Measurements from ENCODE around the gene EMB.
"Not testable (repeated sequence)": the region's sequence is repeated elsewhere in the genome, so short reads cannot be mapped to it uniquely, and the experiment has no call there.

The EMB gene, protein sequence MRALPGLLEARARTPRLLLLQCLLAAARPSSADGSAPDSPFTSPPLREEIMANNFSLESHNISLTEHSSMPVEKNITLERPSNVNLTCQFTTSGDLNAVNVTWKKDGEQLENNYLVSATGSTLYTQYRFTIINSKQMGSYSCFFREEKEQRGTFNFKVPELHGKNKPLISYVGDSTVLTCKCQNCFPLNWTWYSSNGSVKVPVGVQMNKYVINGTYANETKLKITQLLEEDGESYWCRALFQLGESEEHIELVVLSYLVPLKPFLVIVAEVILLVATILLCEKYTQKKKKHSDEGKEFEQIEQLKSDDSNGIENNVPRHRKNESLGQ

DNA sequence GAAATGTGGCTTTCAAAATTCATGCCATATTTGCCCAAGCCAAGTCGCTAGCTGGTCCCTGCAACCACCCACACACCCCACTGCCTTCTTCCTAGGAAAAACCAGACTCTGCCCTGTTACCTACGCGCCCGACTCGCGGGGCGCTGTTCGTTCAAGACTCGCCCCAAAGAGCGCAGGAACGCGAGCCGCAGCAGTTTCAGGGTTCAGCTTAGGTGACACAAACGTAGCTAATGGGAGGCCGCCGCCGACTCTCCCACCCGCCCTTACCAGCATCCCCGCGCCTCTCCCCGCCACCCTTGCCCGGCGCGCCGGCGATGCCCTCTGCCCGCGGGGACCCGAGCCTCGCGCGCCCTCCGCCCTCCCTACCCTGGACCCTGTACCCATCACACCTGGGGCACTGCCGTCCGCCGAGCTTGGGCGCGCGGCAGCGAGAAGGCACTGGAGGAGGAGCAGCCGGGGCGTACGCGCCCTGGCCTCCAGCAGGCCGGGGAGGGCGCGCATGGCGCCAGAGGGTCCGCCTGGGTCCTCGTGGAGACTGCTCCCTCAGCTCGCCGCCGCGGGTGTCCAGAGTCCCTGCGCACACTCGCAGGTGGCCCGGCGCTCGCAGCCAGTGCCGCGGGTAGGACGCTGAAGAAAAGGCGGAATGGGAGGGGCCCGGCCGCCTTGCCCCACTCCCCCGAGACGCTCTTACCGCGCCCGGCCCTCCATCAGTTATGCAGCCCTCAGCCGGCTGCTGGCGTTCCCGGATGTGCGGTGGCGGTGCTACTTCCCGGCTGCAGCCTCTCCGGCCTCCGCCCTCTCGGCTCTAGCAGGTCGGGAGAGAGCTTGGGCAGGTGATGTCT, at the start of gene EMB:
Gene EMB (minus strand): TSS at position 638 of the 842 bp plus-strand sequence. CDS start 137 bp downstream, at position 501.
- peak within 1 kb of the TSS; percentile 76 for H3K4me3 ChIP-seq
- TF ChIP-seq, protein P1, sequence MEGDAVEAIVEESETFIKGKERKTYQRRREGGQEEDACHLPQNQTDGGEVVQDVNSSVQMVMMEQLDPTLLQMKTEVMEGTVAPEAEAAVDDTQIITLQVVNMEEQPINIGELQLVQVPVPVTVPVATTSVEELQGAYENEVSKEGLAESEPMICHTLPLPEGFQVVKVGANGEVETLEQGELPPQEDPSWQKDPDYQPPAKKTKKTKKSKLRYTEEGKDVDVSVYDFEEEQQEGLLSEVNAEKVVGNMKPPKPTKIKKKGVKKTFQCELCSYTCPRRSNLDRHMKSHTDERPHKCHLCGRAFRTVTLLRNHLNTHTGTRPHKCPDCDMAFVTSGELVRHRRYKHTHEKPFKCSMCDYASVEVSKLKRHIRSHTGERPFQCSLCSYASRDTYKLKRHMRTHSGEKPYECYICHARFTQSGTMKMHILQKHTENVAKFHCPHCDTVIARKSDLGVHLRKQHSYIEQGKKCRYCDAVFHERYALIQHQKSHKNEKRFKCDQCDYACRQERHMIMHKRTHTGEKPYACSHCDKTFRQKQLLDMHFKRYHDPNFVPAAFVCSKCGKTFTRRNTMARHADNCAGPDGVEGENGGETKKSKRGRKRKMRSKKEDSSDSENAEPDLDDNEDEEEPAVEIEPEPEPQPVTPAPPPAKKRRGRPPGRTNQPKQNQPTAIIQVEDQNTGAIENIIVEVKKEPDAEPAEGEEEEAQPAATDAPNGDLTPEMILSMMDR (IDR thresholded peaks at IDR 0.05) = no peak
- DNase-seq (ENCODE audit: low spot score) = no peak
- peak within 1 kb of the TSS; percentile 25 to 68 for H3K27ac ChIP-seq

DNA sequence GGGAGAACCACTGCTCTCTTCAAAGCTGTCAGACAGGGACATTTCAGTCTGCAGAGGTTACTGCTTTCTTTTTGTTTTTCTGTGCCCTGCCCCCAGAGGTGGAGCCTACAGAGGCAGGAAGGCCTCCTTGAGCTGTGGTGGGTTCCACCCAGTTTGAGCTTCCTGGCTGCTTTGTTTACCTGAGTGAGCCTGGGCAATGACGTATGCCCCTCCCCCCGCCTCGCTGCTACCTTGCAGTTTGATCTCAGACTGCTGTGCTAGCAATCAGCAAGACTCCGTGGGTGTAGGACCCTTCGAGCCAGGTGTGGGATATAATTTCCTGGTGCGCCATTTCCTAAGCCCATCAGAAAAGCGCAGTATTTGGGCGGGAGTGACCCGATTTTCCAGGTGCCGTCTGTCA, 48.4 kb upstream of the EMB start:
- not testable (repeated sequence) for H3K4me3 ChIP-seq; H3K27ac ChIP-seq; DNase-seq (ENCODE audit: low spot score)

DNA sequence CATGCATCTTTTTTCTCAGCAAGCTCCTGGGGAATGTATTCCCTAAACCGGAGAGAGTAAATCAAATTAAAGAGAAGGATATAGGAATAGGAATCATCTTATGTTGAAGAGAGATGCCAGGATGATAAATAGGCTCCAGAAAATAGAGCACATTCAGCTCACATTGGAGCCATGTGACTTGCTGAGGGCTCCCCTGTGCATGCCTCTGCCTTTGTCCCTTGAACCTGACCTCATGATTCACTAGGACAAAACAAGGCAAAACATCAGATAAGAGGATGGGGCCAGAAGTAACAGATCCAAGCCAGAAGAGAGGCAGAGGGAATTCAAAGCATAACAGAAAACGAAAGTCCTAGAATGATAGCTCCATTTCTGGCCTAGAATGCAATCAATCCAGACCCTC, 37.7 kb upstream of the EMB start:
- DNase-seq (ENCODE audit: low spot score); H3K4me3 ChIP-seq; H3K27ac ChIP-seq: not testable (repeated sequence)

DNA sequence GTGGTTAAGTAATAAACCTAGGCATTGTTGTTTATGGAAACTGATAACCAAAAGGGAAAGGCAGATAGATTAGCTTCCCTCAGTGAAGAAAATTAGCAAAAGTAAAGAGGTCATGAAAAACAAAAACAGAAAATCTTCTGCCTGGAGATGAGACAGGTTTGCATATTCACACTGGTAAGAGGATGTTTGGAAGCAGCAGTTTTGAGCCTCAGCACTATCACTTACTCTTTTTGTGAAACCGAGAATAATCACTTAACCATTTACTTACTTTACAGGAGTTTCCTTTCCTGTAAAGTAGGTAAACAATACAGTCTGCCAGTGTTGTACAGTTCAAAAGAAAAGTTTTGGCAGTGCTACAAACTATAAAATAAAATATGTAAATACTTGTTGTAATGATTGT, 35.5 kb upstream of the EMB start:
- DNase-seq (ENCODE audit: low spot score) = no peak
- Histone ChIP-seq H3K4me3 (no peak overlapping the region), H3K27ac (no peak overlapping the region)
- TF ChIP-seq, protein P1 (IDR thresholded peaks at IDR 0.05) = no peak

DNA sequence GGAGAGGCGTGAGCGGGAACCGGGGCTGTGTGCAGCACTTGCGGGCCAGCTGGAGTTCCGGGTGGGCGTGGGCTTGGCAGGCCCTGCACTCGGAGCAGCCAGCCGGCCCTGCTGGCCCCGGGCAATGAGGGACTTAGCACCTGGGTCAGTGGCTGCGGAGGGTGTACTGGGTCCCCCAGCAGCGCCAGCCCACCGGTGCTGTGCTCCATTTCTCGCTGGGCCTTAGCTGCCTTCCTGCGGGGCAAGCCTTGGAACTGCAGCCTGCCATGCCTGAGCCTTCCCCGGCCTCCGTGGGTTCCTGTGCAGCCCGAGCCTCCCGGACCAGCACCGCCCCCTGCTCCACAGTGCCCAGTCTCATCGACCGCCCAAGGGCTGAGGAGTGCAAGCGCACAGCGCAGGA, 23.9 kb upstream of the EMB start:
- not testable (repeated sequence) for H3K4me3 ChIP-seq; DNase-seq (ENCODE audit: low spot score); H3K27ac ChIP-seq

DNA sequence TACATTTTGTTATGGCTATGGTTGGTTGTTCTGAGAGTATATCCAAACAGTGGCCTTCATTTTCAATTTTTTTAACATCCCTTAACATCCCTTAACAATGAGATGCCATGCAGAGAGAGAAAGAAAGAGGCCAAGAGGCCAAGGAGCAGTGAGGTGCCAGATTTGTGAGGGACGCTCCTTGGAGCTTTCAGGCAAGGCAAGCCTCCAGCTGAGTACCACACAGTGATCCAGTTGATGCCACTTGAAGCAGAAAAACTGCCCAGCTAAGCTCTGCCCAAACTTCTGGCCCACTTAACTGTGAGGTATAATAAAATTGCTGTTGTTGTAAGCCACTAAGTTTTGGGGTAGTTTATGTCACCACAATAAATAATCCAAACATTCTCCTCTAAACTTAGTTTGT, 22.6 kb upstream of the EMB start:
- TF ChIP-seq, protein P1 (IDR thresholded peaks at IDR 0.05) = no peak
- Histone ChIP-seq H3K4me3 (no peak overlapping the region), H3K27ac (no peak overlapping the region)
- no peak for DNase-seq (ENCODE audit: low spot score)

DNA sequence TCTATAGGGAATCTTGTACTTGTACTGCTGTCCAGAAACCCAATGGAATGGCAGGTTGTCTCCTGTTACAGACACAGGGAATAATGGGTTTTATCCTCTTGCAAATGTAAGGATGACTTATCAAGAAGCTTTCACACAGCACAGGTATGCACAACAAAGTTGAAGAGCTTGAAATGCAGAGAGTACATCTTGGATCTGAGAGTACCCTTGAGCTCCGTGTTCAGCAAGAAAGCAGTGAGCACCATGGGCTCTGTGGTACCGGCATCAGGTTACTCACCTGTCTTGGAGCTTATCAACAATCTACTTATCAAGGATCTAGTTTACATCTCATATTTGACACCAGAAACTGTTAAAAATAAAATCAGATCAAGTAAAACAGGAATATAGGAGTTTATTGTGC, 22.0 kb upstream of the EMB start:
- Histone ChIP-seq H3K4me3 (no peak overlapping the region), H3K27ac (no peak overlapping the region)
- TF ChIP-seq, protein P1 (IDR thresholded peaks at IDR 0.05) = no peak
- no peak for DNase-seq (ENCODE audit: low spot score)

DNA sequence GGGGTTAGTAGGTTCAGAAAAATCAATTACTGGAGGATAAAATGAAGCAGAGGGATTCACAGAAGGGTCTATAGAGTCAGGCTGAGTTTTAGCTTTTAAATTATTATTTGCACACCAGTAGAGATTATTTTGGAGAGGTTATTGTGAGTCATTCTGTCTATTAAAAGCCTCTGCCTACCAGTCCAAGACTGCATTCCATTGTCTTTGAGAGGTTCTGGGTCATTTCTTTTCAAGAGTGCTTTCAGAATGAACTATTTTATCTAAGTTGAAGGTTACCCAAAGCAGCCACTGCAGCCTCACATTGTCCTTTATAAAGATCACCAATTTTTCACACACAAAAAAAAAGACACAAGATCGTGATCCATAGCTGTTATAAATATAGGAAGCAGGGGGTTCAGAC, 21.5 kb upstream of the EMB start:
- H3K4me3 ChIP-seq; H3K27ac ChIP-seq; DNase-seq (ENCODE audit: low spot score): not testable (repeated sequence)

DNA sequence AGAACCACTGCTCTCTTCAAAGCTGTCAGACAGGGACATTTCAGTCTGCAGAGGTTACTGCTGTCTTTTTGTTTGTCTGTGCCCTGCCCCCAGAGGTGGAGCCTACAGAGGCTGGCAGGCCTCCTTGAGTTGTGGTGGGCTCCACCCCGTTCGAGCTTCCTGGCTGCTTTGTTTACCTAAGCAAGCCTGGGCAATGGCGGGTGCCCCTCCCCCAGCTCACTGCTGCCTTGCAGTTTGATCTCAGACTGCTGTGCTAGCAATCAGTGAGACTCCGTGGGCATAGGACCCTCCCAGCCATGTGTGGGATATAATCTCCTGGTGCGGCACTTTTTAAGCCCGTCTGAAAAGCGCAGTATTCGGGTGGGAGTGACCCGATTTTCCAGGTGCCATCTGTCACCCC, 17.3 kb upstream of the EMB start:
- H3K4me3 ChIP-seq; DNase-seq (ENCODE audit: low spot score); H3K27ac ChIP-seq: not testable (repeated sequence)

DNA sequence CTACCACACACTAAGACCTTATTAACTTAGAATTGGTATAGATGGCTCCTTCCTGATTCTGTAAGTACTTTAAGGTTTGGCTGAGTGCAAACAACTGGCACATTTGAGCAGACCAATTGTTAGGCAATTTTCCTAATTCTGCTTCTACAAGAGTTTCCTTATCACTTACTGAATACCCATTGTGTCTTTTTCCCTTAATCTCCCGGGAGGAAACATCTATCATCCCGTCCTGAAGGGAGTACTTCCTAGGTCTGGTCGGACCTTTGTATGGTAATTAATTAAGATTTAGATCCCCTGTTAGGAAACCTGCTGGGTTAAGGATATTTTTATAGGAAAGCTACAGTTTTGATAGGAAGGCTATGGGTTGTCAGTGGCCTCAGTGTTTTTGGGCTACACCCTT, 8.2 kb upstream of the EMB start:
- H3K4me3 ChIP-seq; H3K27ac ChIP-seq; DNase-seq (ENCODE audit: low spot score): not testable (repeated sequence)

All from coronary artery (tissue), 2 donors.